ENCODE data around the gene TBX1.

GRCh38 chr22:19748139-19748538 is 12.4 kb upstream of the TBX1 start:
- TF ChIP-seq, protein P1, sequence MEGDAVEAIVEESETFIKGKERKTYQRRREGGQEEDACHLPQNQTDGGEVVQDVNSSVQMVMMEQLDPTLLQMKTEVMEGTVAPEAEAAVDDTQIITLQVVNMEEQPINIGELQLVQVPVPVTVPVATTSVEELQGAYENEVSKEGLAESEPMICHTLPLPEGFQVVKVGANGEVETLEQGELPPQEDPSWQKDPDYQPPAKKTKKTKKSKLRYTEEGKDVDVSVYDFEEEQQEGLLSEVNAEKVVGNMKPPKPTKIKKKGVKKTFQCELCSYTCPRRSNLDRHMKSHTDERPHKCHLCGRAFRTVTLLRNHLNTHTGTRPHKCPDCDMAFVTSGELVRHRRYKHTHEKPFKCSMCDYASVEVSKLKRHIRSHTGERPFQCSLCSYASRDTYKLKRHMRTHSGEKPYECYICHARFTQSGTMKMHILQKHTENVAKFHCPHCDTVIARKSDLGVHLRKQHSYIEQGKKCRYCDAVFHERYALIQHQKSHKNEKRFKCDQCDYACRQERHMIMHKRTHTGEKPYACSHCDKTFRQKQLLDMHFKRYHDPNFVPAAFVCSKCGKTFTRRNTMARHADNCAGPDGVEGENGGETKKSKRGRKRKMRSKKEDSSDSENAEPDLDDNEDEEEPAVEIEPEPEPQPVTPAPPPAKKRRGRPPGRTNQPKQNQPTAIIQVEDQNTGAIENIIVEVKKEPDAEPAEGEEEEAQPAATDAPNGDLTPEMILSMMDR (IDR thresholded peaks at IDR 0.05), result no peak
- TF ChIP-seq POLR2A (IDR thresholded peaks at IDR 0.05), result no peak

All from uterus (tissue), 2 donors.